Progenitor cell of endocrine pancreas (in vitro differentiated cells): Measurements from ENCODE around the gene TRAF3IP3. TPM values are rescaled to one million over a fixed set of nuclear protein-coding genes. Genes with fewer than 3 reads are reported as not detected.

Experiments used
- DNase-seq: peaks from one replicate; pipeline ENCODE4 v3.0.0; 2021; ENCODE audit warnings: low spot score; ENCODE audit not compliant: unreplicated experiment
- H3K27ac Mint-ChIP-seq: 2 replicates; pipeline ENCODE4 v1.8.0; 2021; ENCODE audit warnings: mild to moderate bottlenecking, moderate library complexity, mixed read lengths
- H3K27me3 Mint-ChIP-seq: 2 replicates; pipeline ENCODE4 v1.8.0; 2021; ENCODE audit warnings: mixed read lengths
- H3K36me3 Mint-ChIP-seq: 2 replicates; pipeline ENCODE4 v1.8.0; 2022; ENCODE audit warnings: mixed read lengths; ENCODE audit not compliant: insufficient read depth
- H3K4me1 Mint-ChIP-seq: 2 replicates; pipeline ENCODE4 v1.8.0; 2021; ENCODE audit warnings: low read depth, mixed read lengths
- H3K4me3 Mint-ChIP-seq: 2 replicates; pipeline ENCODE4 v1.8.0; 2021; ENCODE audit warnings: low read depth, mild to moderate bottlenecking, moderate library complexity, mixed read lengths
- H3K9me3 Mint-ChIP-seq: 2 replicates; pipeline ENCODE4 v1.8.0; 2021; ENCODE audit warnings: low read depth, mixed read lengths
- total RNA-seq: library from RNA; stranded (reverse); gene quantifications from 2 replicates; pipeline ENCODE4 v1.2.1, GENCODE V29; 2021
- TF ChIP-seq, protein P1 (sequence below): fragments of 200-600 bp; sonication (generic); IDR thresholded peaks from one replicate; pipeline ENCODE4 v1.5.0; 2021; ENCODE audit warnings: antibody characterized with exemption, mild to moderate bottlenecking; ENCODE audit not compliant: unreplicated experiment

Gene TRAF3IP3
- total RNA-seq, 1 donor from 2014 or later: not detected

GRCh38 chr1:209756615-209757445, 977 bp downstream of the TRAF3IP3 start:
- Mint-ChIP-seq H3K27ac (no peak overlapping the region), H3K9me3 (no peaks in the 10 kb centered on the region)
- DNase-seq: no peak

GRCh38 chr1:209758400-209758799, 2.5 kb downstream of the TRAF3IP3 start:
- no peak for DNase-seq
- no peak overlapping the region for H3K4me3 Mint-ChIP-seq
- no peaks in the 10 kb centered on the region for H3K4me1 Mint-ChIP-seq
- H3K27me3 Mint-ChIP-seq: peaks cover 26% of the 10 kb centered on the region
- no peak overlapping the region for H3K27ac Mint-ChIP-seq
- TF ChIP-seq, protein P1, sequence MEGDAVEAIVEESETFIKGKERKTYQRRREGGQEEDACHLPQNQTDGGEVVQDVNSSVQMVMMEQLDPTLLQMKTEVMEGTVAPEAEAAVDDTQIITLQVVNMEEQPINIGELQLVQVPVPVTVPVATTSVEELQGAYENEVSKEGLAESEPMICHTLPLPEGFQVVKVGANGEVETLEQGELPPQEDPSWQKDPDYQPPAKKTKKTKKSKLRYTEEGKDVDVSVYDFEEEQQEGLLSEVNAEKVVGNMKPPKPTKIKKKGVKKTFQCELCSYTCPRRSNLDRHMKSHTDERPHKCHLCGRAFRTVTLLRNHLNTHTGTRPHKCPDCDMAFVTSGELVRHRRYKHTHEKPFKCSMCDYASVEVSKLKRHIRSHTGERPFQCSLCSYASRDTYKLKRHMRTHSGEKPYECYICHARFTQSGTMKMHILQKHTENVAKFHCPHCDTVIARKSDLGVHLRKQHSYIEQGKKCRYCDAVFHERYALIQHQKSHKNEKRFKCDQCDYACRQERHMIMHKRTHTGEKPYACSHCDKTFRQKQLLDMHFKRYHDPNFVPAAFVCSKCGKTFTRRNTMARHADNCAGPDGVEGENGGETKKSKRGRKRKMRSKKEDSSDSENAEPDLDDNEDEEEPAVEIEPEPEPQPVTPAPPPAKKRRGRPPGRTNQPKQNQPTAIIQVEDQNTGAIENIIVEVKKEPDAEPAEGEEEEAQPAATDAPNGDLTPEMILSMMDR: no peak
- no peaks in the 10 kb centered on the region for H3K9me3 Mint-ChIP-seq
- H3K36me3 Mint-ChIP-seq: no peaks in the 10 kb centered on the region

More at GRCh38 chr1:209756615-209757445, 977 bp downstream of the TRAF3IP3 start:
- TF ChIP-seq, protein P1: no peak
- Mint-ChIP-seq H3K4me3 (no peak overlapping the region), H3K4me1 (no peaks in the 10 kb centered on the region), H3K27me3 (peaks cover 20% of the 10 kb centered on the region), H3K36me3 (no peaks in the 10 kb centered on the region)

DNA sequence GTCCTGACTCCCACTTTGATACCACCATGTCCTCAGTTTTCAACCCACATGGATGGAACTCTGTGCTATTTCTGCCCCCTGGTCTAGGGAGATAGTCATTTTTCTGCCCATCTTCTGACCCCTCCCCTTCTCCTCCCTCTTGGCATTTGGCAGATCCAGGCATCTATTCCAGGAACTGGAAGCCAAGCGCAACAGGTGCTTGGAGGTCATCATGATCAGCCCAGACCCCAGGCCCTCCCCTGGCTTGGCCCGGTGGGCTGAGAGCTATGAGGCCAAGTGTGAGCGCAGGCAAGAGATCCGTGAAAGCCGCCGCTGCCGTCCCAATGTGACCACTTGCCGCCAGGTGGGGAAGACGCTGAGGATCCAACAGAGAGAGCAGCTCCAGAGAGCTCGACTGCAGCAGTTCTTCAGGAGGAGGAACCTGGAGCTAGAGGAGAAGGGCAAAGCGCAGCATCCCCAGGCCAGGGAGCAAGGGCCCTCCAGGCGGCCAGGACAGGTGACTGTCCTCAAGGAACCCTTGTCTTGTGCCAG, 4.0 kb downstream of the TRAF3IP3 start:
- H3K4me1 Mint-ChIP-seq: no peaks in the 10 kb centered on the region
- no peak for DNase-seq
- no peak overlapping the region for H3K27ac Mint-ChIP-seq
- no peak overlapping the region for H3K4me3 Mint-ChIP-seq
- H3K27me3 Mint-ChIP-seq: peaks cover 28% of the 10 kb centered on the region
- H3K36me3 Mint-ChIP-seq: no peaks in the 10 kb centered on the region
- TF ChIP-seq, protein P1: no peak
- no peaks in the 10 kb centered on the region for H3K9me3 Mint-ChIP-seq

DNA sequence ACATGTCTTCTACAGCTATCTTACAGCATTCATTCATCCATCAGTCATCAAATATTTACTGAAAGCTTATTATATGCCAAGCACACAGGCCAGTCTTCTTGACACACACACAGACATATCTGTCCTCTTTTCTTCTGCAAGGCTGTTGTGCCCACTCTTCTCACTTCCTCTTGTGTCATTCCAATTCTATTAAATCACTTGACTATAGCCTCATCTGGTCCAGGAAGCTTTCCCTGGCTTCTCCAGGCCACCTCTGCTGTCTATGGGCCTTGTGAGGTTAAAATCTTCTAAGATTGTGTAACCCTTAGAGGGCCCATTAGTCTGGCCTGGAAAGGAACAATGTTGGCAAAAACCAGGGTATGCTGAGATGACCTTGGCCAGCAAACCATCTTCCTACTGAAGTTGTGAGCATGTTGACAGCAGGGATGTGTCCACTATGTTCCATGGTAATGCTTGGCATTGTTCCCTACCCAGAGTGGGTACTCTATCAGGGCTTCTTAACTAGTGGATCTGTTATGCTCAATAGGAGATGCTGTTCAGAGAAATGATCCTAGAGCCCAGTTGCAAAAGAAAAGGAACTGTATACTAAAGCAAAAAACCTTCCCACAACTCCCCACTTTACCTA, 5.3 kb downstream of the TRAF3IP3 start:
- Mint-ChIP-seq H3K27ac (no peak overlapping the region), H3K9me3 (no peaks in the 10 kb centered on the region), H3K4me1 (no peaks in the 10 kb centered on the region), H3K27me3 (peaks cover 25% of the 10 kb centered on the region), H3K4me3 (no peak overlapping the region), H3K36me3 (no peaks in the 10 kb centered on the region)
- TF ChIP-seq, protein P1: no peak
- no peak for DNase-seq

DNA sequence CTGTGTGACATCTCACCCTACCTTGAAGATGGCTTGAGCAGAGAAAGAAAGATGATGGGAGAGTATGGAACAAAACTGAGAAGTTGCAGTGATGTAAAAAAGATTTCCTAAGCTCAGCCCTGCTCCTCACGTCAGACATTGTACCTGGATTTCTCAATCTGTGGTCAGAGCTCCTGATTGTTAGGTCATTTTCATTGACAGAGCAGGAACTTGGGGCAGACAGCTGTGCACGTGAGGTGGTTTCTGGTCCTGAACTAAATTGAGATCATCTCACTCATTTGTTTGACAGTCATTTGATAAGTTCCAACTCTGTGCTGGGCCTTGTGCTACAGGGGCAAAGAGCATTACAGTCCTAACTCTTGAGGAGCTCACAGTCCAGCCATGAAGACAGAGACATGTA, 10.2 kb downstream of the TRAF3IP3 start:
- no peak for DNase-seq
- H3K27me3 Mint-ChIP-seq: peaks cover 18% of the 10 kb centered on the region
- TF ChIP-seq, protein P1: no peak

More for the DNA sequence above, 10.2 kb downstream of the TRAF3IP3 start:
- H3K36me3 Mint-ChIP-seq: no peaks in the 10 kb centered on the region
- H3K4me3 Mint-ChIP-seq: no peak overlapping the region
- no peaks in the 10 kb centered on the region for H3K9me3 Mint-ChIP-seq
- no peak overlapping the region for H3K27ac Mint-ChIP-seq
- no peaks in the 10 kb centered on the region for H3K4me1 Mint-ChIP-seq
